Right lobe of liver (tissue), 6 donors: ENCODE measurements around the gene TAGLN2. TPM values are rescaled to one million over a fixed set of nuclear protein-coding genes. Genes with fewer than 3 reads are reported as not detected.

Experiments
- ATAC-seq, 4 donors: fragments of 200-7000 bp; cut with Tn5 transposase; one replicate each; pipeline ENCODE4 v1.9.1; 2020; ENCODE audit warnings: mild to moderate bottlenecking in 4 of 4, moderate library complexity in 4 of 4
- DNase-seq, 3 donors: peaks; one replicate each; pipeline ENCODE4 v3.0.0-alpha.2; 2020
- H3K27ac ChIP-seq, 3 donors: fragments of 200-600 bp; one replicate each; pipeline ENCODE4 v1.8.0; 2022
- H3K27me3 ChIP-seq, 2 donors: fragments of 200-600 bp; one replicate each; pipeline ENCODE4 v1.8.0; 2022
- H3K36me3 ChIP-seq, 4 donors: fragments of 200-600 bp; sonication (generic) in 1 of 4; one replicate each; pipeline versions ENCODE4 v1.5.1 to v1.8.0; 2017 to 2022; ENCODE audit warnings: control low read depth in 1 of 4
- H3K4me1 ChIP-seq, 4 donors: fragments of 200-600 bp; sonication (generic) in 1 of 4; one replicate each; pipeline versions ENCODE4 v1.5.1 to v1.8.0; 2017 to 2022; ENCODE audit warnings: control low read depth in 1 of 4
- H3K4me3 ChIP-seq, 3 donors: fragments of 200-600 bp; one replicate each; pipeline ENCODE4 v1.8.0; 2022
- H3K9me3 ChIP-seq, 4 donors: fragments of 200-600 bp; sonication (generic) in 1 of 4; one replicate each; pipeline versions ENCODE4 v1.5.1 to v1.8.0; 2017 to 2022; ENCODE audit warnings: control low read depth in 1 of 4
- CTCF ChIP-seq, 4 donors: fragments of 200-600 bp in 3 of 4; fragments of 450-650 bp in 1 of 4; IDR thresholded peaks; one replicate each; pipeline versions ENCODE4 v1.5.1 to v1.8.0; 2016 to 2022; ENCODE audit warnings: antibody characterized with exemption in 4 of 4, mild to moderate bottlenecking in 2 of 4
- POLR2A ChIP-seq: fragments of 450-650 bp; IDR thresholded peaks from one replicate; pipeline ENCODE4 v1.6.1; 2017; ENCODE audit warnings: antibody characterized with exemption, mild to moderate bottlenecking
- WGBS: methylation state at CpG from one replicate; pipeline ENCODE4 v1.1.6; 2018; ENCODE audit warnings: low coverage, low lambda C conversion rate; ENCODE audit not compliant: insufficient coverage; ENCODE audit errors: missing lambda C conversion rate; 5-methylcytosine and 5-hydroxymethylcytosine counted together
- intact Hi-C, 2 donors: fragments of 100-400 bp; cut with DNase I; formaldehyde crosslinking; loops; one replicate each; pipeline versions ENCODE4 v1.11.2 to v1.14.1; 2022
- total RNA-seq, 6 experiments: library from RNA; depleted of rRNA in 2 of 6; stranded (reverse); fragments of >200 nt in 2 of 6; fragmentation: NEBNext Ultra II Directional in 3 of 6; extraction: Animal tissue kit (Norgen Biotek cat#: 25700) in 3 of 6; gene quantifications; one replicate each; pipeline versions ENCODE4 v1.1.0 to v1.2.4, GENCODE V29; 2016 to 2023
- donor health status: DM: no; HTN: yes; CAD: no.
- donor health status: DM: no; HTN: no; CAD: no.
- donor health status: DM: no; HTN: no; CAD: no.
- donor health status: DM: no; HTN: yes; CAD: no.
- donor health status: DM: no; HTN: yes; CAD: no.

TAGLN2 gene
- total RNA-seq, 6 experiments from 2014 or later: 53.2 to 200 (median 117) TPM

GRCh38 chr1:159961636-159962035, 36.3 kb upstream of the TAGLN2 start:
- intact Hi-C loops: no loop called here
- no peaks in the 10 kb centered on the region for H3K9me3 ChIP-seq
- no peaks in the 10 kb centered on the region for H3K4me1 ChIP-seq
- H3K36me3 ChIP-seq: no peaks in the 10 kb centered on the region
- no peak overlapping the region for H3K4me3 ChIP-seq
- no peaks in the 10 kb centered on the region for H3K27me3 ChIP-seq
- TF ChIP-seq CTCF (IDR thresholded peaks at IDR 0.05) (no peak), POLR2A (no peak)
- no peak overlapping the region for H3K27ac ChIP-seq
- DNase-seq (no peak), ATAC-seq (no peak)
- 95% methylated on average over 10 of the region's 15 CpGs for WGBS

GRCh38 chr1:159960721-159961381, 35.5 kb upstream of the TAGLN2 start:
- no peak overlapping the region for H3K27ac ChIP-seq
- no peak for DNase-seq
- no peak overlapping the region for H3K4me3 ChIP-seq
- no peak for TF ChIP-seq POLR2A
- no peak for TF ChIP-seq CTCF (IDR thresholded peaks at IDR 0.05)
- intact Hi-C loops: no loop called here
- WGBS: 45% methylated on average over 4 of the region's 5 CpGs
- no peaks in the 10 kb centered on the region for H3K27me3 ChIP-seq
- H3K9me3 ChIP-seq: no peaks in the 10 kb centered on the region
- ATAC-seq: no peak
- no peaks in the 10 kb centered on the region for H3K36me3 ChIP-seq
- no peaks in the 10 kb centered on the region for H3K4me1 ChIP-seq

- Histone ChIP-seq H3K4me3 (no peak overlapping the region), H3K27me3 (no peaks in the 10 kb centered on the region), H3K27ac (no peak overlapping the region), H3K9me3 (no peaks in the 10 kb centered on the region), H3K36me3 (no peaks in the 10 kb centered on the region), H3K4me1 (no peaks in the 10 kb centered on the region)
- TF ChIP-seq POLR2A: no peak
- WGBS: 86% methylated on average over 4 of the region's 4 CpGs
- no peak for DNase-seq
- intact Hi-C loops: no loop called here
- no peak for ATAC-seq
Measured at GRCh38 chr1:159959451-159959850, 34.1 kb upstream of the TAGLN2 start.

- Histone ChIP-seq H3K4me3 (no peak overlapping the region), H3K27ac (no peak overlapping the region), H3K9me3 (no peaks in the 10 kb centered on the region), H3K27me3 (no peaks in the 10 kb centered on the region), H3K4me1 (no peaks in the 10 kb centered on the region), H3K36me3 (no peaks in the 10 kb centered on the region)
- no peak for DNase-seq
- WGBS: 48% methylated on average over 3 of the region's 3 CpGs
- TF ChIP-seq CTCF (IDR thresholded peaks at IDR 0.05) (no peak), POLR2A (no peak)
- no peak for ATAC-seq
- intact Hi-C loops: no loop called here
Measured at GRCh38 chr1:159958719-159959380, 33.5 kb upstream of the TAGLN2 start.

- H3K27ac ChIP-seq: no peak overlapping the region
- intact Hi-C loops: no loop called here
- TF ChIP-seq CTCF (IDR thresholded peaks at IDR 0.05) (no peak), POLR2A (no peak)
- DNase-seq: peak in 2 of 3 donors; percentile 61 to 69
- H3K36me3 ChIP-seq: no peaks in the 10 kb centered on the region
- H3K27me3 ChIP-seq: no peaks in the 10 kb centered on the region
- WGBS: 0% methylated on average over 3 of the region's 9 CpGs
- no peaks in the 10 kb centered on the region for H3K4me1 ChIP-seq
- no peaks in the 10 kb centered on the region for H3K9me3 ChIP-seq
- ATAC-seq: peak; percentile 82 to 96 (median 90)
- H3K4me3 ChIP-seq: no peak overlapping the region
Measured at GRCh38 chr1:159957824-159958268, 32.5 kb upstream of the TAGLN2 start.
